Left colon (tissue), 2 donors: ENCODE results near the gene TRERF1. TPM values are rescaled to one million over a fixed set of nuclear protein-coding genes. Genes with fewer than 3 reads are reported as not detected.
"Not testable (repeated sequence)": the region's sequence is repeated elsewhere in the genome, so short reads cannot be mapped to it uniquely, and the experiment has no call there.

Experiments used
- ATAC-seq: fragments of 200-7000 bp; cut with Tn5 transposase; one replicate; pipeline ENCODE4 v1.9.1; 2020; ENCODE audit warnings: mild to moderate bottlenecking, moderate library complexity
- DNase-seq, 2 donors: peaks; one replicate each; pipeline ENCODE4 v3.0.0-alpha.2; 2020
- intact Hi-C, 2 donors: fragments of 100-400 bp; cut with DNase I in 1 of 2; cut with micrococcal nuclease in 1 of 2; formaldehyde crosslinking; loops; one replicate each; pipeline versions ENCODE4 v1.11.2 to v1.14.0; 2022; cut with DNase I, micrococcal nuclease
- total RNA-seq, 2 donors: library from RNA; stranded (reverse); fragmentation: NEBNext Ultra II Directional; extraction: Animal tissue kit (Norgen Biotek cat#: 25700); gene quantifications; one replicate each; pipeline ENCODE4 v1.2.1, GENCODE V29; 2021
- donor health status: DM: no; HTN: no; CAD: no.
- donor health status: DM: yes; HTN: yes; CAD: no.

TRERF1 gene
- total RNA-seq, 2 donors from 2014 or later = 2.3 to 4.0 TPM

GRCh38 chr6:42199106-42199981, 252.4 kb downstream of the TRERF1 start:
- intact Hi-C loops = no loop called here
- DNase-seq = no peak
- ATAC-seq = no peak

- intact Hi-C loops = no loop called here
- DNase-seq (no peak), ATAC-seq (no peak)
Measured at GRCh38 chr6:42197555-42198362, 254.0 kb downstream of the TRERF1 start.

- ATAC-seq (no peak), DNase-seq (no peak)
- intact Hi-C loops = no loop called here
Measured at GRCh38 chr6:42195415-42195814, 256.3 kb downstream of the TRERF1 start.

GRCh38 chr6:42194056-42194455, 257.7 kb downstream of the TRERF1 start:
- intact Hi-C loops = no loop called here
- ATAC-seq (no peak), DNase-seq (no peak)

GRCh38 chr6:42193491-42193894, 258.2 kb downstream of the TRERF1 start:
- intact Hi-C loops = no loop called here
- no peak for ATAC-seq
- no peak for DNase-seq

- ATAC-seq, DNase-seq, intact Hi-C loops: not testable (repeated sequence)
Measured at GRCh38 chr6:42192385-42192784, 259.3 kb downstream of the TRERF1 start.

- DNase-seq (no peak), ATAC-seq (no peak)
- intact Hi-C loops = no loop called here
Measured at GRCh38 chr6:42190554-42191183, 261.1 kb downstream of the TRERF1 start.

GRCh38 chr6:42188406-42188805, 263.3 kb downstream of the TRERF1 start:
- ATAC-seq = no peak
- intact Hi-C loops = no loop called here
- DNase-seq = no peak

- ATAC-seq = no peak
- intact Hi-C loops = no loop called here
- DNase-seq = no peak
Measured at GRCh38 chr6:42185597-42185996, 266.1 kb downstream of the TRERF1 start.

- intact Hi-C loops = no loop called here
- DNase-seq (no peak), ATAC-seq (no peak)
Measured at GRCh38 chr6:42184475-42184874, 267.3 kb downstream of the TRERF1 start.

GRCh38 chr6:42182101-42182500, 269.6 kb downstream of the TRERF1 start:
- DNase-seq = peak in 1 of 2 donors; percentile 85
- intact Hi-C loops = no loop called here
- ATAC-seq = peak; percentile 98

GRCh38 chr6:42179945-42180313, 271.8 kb downstream of the TRERF1 start:
- no peak for ATAC-seq
- intact Hi-C loops = no loop called here
- no peak for DNase-seq

GRCh38 chr6:42179261-42179944, 272.3 kb downstream of the TRERF1 start:
- intact Hi-C loops = no loop called here
- ATAC-seq (no peak), DNase-seq (no peak)

GRCh38 chr6:42177514-42178364, 274.0 kb downstream of the TRERF1 start:
- intact Hi-C loops = no loop called here
- ATAC-seq (no peak), DNase-seq (no peak)

GRCh38 chr6:42176981-42177380, 274.7 kb downstream of the TRERF1 start:
- intact Hi-C loops = no loop called here
- no peak for ATAC-seq
- DNase-seq = no peak

- intact Hi-C loops = no loop called here
- ATAC-seq (no peak), DNase-seq (no peak)
Measured at GRCh38 chr6:42175860-42176259, 275.9 kb downstream of the TRERF1 start.
